NCI-H748 treated with DMSO at 0.1 percent for 48 hours (cell line): Measurements from ENCODE around the gene MEIS3.

Experiments
- DNase-seq: peaks from one replicate; lab custom pipeline; 2025; lab: John Stamatoyannopoulos, UW

The MEIS3 gene

GRCh38 chr19:47358936-47359335 lies 60.4 kb downstream of the MEIS3 start:
- no peak for DNase-seq

GRCh38 chr19:47357788-47358680 lies 61.3 kb downstream of the MEIS3 start:
- no peak for DNase-seq

GRCh38 chr19:47356900-47357299 lies 62.4 kb downstream of the MEIS3 start:
- no peak for DNase-seq

- no peak for DNase-seq
Observed at GRCh38 chr19:47353307-47353712, 66.0 kb downstream of the MEIS3 start.
